Mesendoderm (in vitro differentiated cells): Measurements from ENCODE around the gene NELFA.

Experiments
- DNase-seq: peaks from one replicate; pipeline ENCODE4 v3.0.0; 2013
- H2AK5ac ChIP-seq: 2 replicates; pipeline ENCODE4 v1.6.1; 2013; ENCODE audit warnings: low read length, inconsistent platforms
- H2BK120ac ChIP-seq: 2 replicates; pipeline ENCODE4 v1.6.1; 2013; ENCODE audit warnings: low read depth, mild to moderate bottlenecking, low read length, moderate library complexity, mixed read lengths
- H2BK15ac ChIP-seq: replicated peaks from 2 replicates; pipeline ENCODE4 v1.6.1; 2013; ENCODE audit warnings: low read depth, mild to moderate bottlenecking, moderate library complexity
- H2BK5ac ChIP-seq: 2 replicates; pipeline ENCODE4 v1.6.1; 2013; ENCODE audit warnings: low read length, inconsistent platforms
- H3K18ac ChIP-seq: 2 replicates; pipeline ENCODE4 v1.6.1; 2013; ENCODE audit warnings: mild to moderate bottlenecking, low read length, mixed read lengths
- H3K23ac ChIP-seq: one replicate; pipeline ENCODE4 v1.6.1; 2013; ENCODE audit warnings: low read length
- H3K27ac ChIP-seq: 2 replicates; pipeline ENCODE4 v1.5.1; 2013; ENCODE audit warnings: low read depth, mild to moderate bottlenecking, inconsistent platforms, low read length, moderate library complexity
- H3K27me3 ChIP-seq: 2 replicates; pipeline ENCODE4 v1.6.1; 2013; ENCODE audit warnings: low read length, control low read depth, mild to moderate bottlenecking, inconsistent platforms; ENCODE audit not compliant: insufficient read depth, poor library complexity
- H3K36me3 ChIP-seq: 2 replicates; pipeline ENCODE4 v1.6.1; 2013; ENCODE audit warnings: low read length, inconsistent platforms; ENCODE audit not compliant: control insufficient read depth, insufficient read depth
- H3K4ac ChIP-seq: one replicate; pipeline ENCODE4 v1.6.1; 2013; ENCODE audit warnings: low read depth, mild to moderate bottlenecking, low read length, moderate library complexity
- H3K4me1 ChIP-seq: 2 replicates; pipeline ENCODE4 v1.6.1; 2013; ENCODE audit warnings: low read depth, low read length, inconsistent platforms; ENCODE audit not compliant: control insufficient read depth
- H3K4me2 ChIP-seq: 2 replicates; pipeline ENCODE4 v1.6.1; 2013; ENCODE audit warnings: low read length
- H3K4me3 ChIP-seq: 2 replicates; pipeline ENCODE4 v1.5.1; 2013; ENCODE audit warnings: mild to moderate bottlenecking, low read length
- H3K56ac ChIP-seq: one replicate; pipeline ENCODE4 v1.6.1; 2013; ENCODE audit warnings: low read length
- H3K79me1 ChIP-seq: 2 replicates; pipeline ENCODE4 v1.6.1; 2013; ENCODE audit warnings: low read length, inconsistent platforms
- H3K79me2 ChIP-seq: 2 replicates; pipeline ENCODE4 v1.6.1; 2013; ENCODE audit warnings: mild to moderate bottlenecking, low read length; ENCODE audit not compliant: control insufficient read depth, insufficient read depth
- H3K9ac ChIP-seq: 2 replicates; pipeline ENCODE4 v1.6.1; 2013; ENCODE audit warnings: low read length, inconsistent platforms
- H4K5ac ChIP-seq: one replicate; pipeline ENCODE4 v1.6.1; 2013; ENCODE audit warnings: low read length
- H4K8ac ChIP-seq: one replicate; pipeline ENCODE4 v1.6.1; 2013; ENCODE audit warnings: low read depth, mild to moderate bottlenecking, control low read depth, low read length, moderate library complexity
- WGBS: extraction: QIAGEN DNeasy Blood & Tissue Kit; methylation state at CpG from one replicate; pipeline ENCODE4 v1.1.7; 2013; ENCODE audit warnings: low lambda C conversion rate, missing lambda C conversion rate; ENCODE audit not compliant: insufficient coverage; ENCODE audit errors: extremely low coverage; 5-methylcytosine and 5-hydroxymethylcytosine counted together

Gene NELFA

GRCh38 chr4:1991087-1991486, 17.7 kb downstream of the NELFA start:
- no peak overlapping the region for H2BK5ac ChIP-seq
- peaks cover 1% of the 10 kb centered on the region for H3K36me3 ChIP-seq
- H3K27me3 ChIP-seq: no peaks in the 10 kb centered on the region
- H3K4ac ChIP-seq: no peak overlapping the region
- H2AK5ac ChIP-seq: no peak overlapping the region
- peaks cover 17% of the 10 kb centered on the region for H3K79me2 ChIP-seq
- H2BK120ac ChIP-seq: no peak overlapping the region
- peaks cover 15% of the 10 kb centered on the region for H3K79me1 ChIP-seq
- H3K18ac ChIP-seq: no peak overlapping the region
- WGBS: no CpG with 5 or more reads among the region's 11 CpGs
- no peaks in the 10 kb centered on the region for H3K4me1 ChIP-seq
- H3K27ac ChIP-seq: no peak overlapping the region
- no peak overlapping the region for H3K56ac ChIP-seq
- no peak overlapping the region for H3K23ac ChIP-seq
- no peak overlapping the region for H4K5ac ChIP-seq
- no peak overlapping the region for H3K4me3 ChIP-seq
- no peak overlapping the region for H3K9ac ChIP-seq
- no peak overlapping the region for H3K4me2 ChIP-seq
- no peak overlapping the region for H4K8ac ChIP-seq
- no peak overlapping the region for H2BK15ac ChIP-seq
- DNase-seq: no peak

DNA sequence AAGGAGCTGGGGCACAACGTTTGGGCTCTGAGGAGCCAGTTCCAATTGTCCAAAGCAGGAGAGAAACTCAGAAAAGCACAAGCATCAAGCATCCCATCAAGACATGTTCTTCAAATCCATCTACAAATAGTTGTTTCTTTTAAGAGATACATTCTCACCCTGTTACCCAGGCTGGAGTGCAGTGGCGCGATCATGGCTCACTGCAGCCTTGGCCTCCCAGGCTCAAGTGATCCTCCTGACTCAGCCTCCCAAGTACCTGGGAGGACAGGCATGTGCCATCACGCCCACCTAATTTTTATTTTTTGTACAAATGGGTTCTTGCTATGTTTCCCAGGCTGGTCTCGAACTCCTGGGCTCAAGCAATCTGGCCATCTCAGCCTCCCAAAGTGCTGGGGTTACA, 18.1 kb downstream of the NELFA start:
- no peak overlapping the region for H4K8ac ChIP-seq
- no peak overlapping the region for H3K27ac ChIP-seq
- H2BK15ac ChIP-seq: no peak overlapping the region
- H3K4me3 ChIP-seq: no peak overlapping the region
- no CpG with 5 or more reads among the region's 5 CpGs for WGBS
- DNase-seq: no peak
- H3K79me1 ChIP-seq: peaks cover 15% of the 10 kb centered on the region
- H3K18ac ChIP-seq: no peak overlapping the region
- H3K4me1 ChIP-seq: no peaks in the 10 kb centered on the region
- no peak overlapping the region for H2BK5ac ChIP-seq
- no peaks in the 10 kb centered on the region for H3K27me3 ChIP-seq
- H3K4ac ChIP-seq: no peak overlapping the region
- H3K23ac ChIP-seq: no peak overlapping the region
- H3K36me3 ChIP-seq: peaks cover 1% of the 10 kb centered on the region
- no peak overlapping the region for H4K5ac ChIP-seq
- H3K4me2 ChIP-seq: no peak overlapping the region
- no peak overlapping the region for H3K9ac ChIP-seq
- H2BK120ac ChIP-seq: no peak overlapping the region
- peaks cover 14% of the 10 kb centered on the region for H3K79me2 ChIP-seq
- no peak overlapping the region for H2AK5ac ChIP-seq
- H3K56ac ChIP-seq: no peak overlapping the region

GRCh38 chr4:1990348-1990645, 18.5 kb downstream of the NELFA start:
- no peak overlapping the region for H2BK5ac ChIP-seq
- no peak overlapping the region for H3K23ac ChIP-seq

DNA sequence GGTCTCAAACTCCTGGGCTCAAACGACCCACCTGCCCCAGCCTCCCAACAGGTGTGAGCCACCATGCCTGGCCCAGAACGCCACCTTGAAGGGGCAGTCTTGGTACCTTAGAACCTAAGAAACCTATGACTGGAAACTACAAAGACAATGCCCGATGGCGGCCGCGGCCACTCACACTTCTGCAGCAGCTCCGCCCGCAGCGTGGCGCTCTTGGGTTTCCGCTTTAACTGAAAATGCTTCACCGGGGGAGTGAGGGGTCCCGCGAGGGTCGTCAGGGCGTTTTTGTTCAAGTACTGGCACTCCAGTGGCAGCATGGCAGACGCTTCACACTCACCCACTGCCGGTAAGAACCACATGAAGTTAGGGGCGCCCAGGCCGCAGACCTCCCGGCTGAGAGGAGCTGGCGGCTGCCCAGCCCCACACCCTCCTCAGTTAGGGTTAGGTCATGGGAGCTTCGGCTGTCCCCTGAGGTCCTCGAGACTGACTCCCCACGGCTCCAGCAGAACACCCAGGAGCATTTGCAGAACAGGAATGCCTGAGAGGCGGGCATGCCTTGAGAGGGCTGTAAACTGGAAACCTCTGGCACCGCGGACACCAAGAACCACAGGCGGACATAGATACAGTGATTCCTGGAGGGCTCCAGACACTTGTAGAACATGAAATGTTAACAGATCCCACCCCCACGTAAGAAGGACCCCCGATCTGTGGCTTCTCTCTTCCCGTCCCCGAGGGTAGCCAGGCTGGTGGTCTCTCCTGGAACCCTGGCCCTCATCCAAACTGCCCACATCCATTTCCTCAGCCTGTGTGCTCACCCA, 19.0 kb downstream of the NELFA start:
- Histone ChIP-seq H2BK15ac (no peak overlapping the region), H3K4me1 (no peaks in the 10 kb centered on the region), H3K9ac (no peak overlapping the region), H3K79me1 (peaks cover 11% of the 10 kb centered on the region), H3K79me2 (peaks cover 8% of the 10 kb centered on the region), H3K23ac (no peak overlapping the region), H3K27me3 (no peaks in the 10 kb centered on the region), H4K5ac (no peak overlapping the region), H3K36me3 (peaks cover 1% of the 10 kb centered on the region), H4K8ac (no peak overlapping the region), H3K56ac (no peak overlapping the region), H3K4me2 (no peak overlapping the region), H3K27ac (no peak overlapping the region), H2BK5ac (no peak overlapping the region), H3K18ac (no peak overlapping the region), H2AK5ac (no peak overlapping the region), H2BK120ac (no peak overlapping the region), H3K4me3 (no peak overlapping the region), H3K4ac (no peak overlapping the region)
- DNase-seq: no peak
- WGBS: no CpG with 5 or more reads among the region's 33 CpGs

More at GRCh38 chr4:1990348-1990645, 18.5 kb downstream of the NELFA start:
- no peak for DNase-seq
- no peaks in the 10 kb centered on the region for H3K4me1 ChIP-seq
- no peak overlapping the region for H4K8ac ChIP-seq
- H3K4ac ChIP-seq: no peak overlapping the region
- no peak overlapping the region for H4K5ac ChIP-seq
- no peak overlapping the region for H3K18ac ChIP-seq
- H2BK15ac ChIP-seq: no peak overlapping the region
- H3K36me3 ChIP-seq: peaks cover 1% of the 10 kb centered on the region
- no peak overlapping the region for H3K27ac ChIP-seq
- H3K4me3 ChIP-seq: no peak overlapping the region
- whole genome bisulfite sequencing: no CpG with 5 or more reads among the region's 10 CpGs
- no peak overlapping the region for H3K9ac ChIP-seq
- no peak overlapping the region for H3K56ac ChIP-seq
- H3K4me2 ChIP-seq: no peak overlapping the region
- no peak overlapping the region for H2AK5ac ChIP-seq
- no peak overlapping the region for H2BK120ac ChIP-seq
- peaks cover 13% of the 10 kb centered on the region for H3K79me2 ChIP-seq
- H3K79me1 ChIP-seq: peaks cover 15% of the 10 kb centered on the region
- no peaks in the 10 kb centered on the region for H3K27me3 ChIP-seq

DNA sequence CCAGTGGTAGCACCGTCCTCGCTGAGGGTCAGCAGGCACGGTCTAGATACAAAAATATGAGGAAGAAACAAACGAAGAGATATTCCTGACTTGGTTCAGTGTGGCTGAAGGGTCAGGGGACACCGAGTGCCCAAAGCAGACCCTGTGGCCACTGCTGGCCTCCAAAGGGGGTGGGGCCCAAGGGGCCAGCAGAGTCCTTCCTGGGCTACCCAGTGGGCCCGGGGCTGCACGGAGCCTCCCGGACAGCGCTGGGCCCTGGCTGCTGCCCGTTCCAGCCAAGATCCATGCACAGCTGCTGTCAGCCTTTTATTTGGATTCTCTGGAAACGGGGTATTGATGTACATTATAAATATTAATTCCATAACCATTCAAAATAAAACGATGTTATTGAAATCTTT, 20.4 kb downstream of the NELFA start:
- H3K4ac ChIP-seq: no peak overlapping the region

More for the DNA sequence above, 20.4 kb downstream of the NELFA start:
- DNase-seq: no peak
- H4K5ac ChIP-seq: no peak overlapping the region
- no peak overlapping the region for H2BK5ac ChIP-seq
- no peak overlapping the region for H3K9ac ChIP-seq
- no peak overlapping the region for H3K56ac ChIP-seq
- no peak overlapping the region for H2BK15ac ChIP-seq
- no peak overlapping the region for H3K4me2 ChIP-seq
- H3K79me1 ChIP-seq: peaks cover 11% of the 10 kb centered on the region
- H3K27ac ChIP-seq: no peak overlapping the region
- peaks cover 6% of the 10 kb centered on the region for H3K36me3 ChIP-seq
- no peak overlapping the region for H4K8ac ChIP-seq
- no peak overlapping the region for H2AK5ac ChIP-seq
- no peak overlapping the region for H3K23ac ChIP-seq
- H2BK120ac ChIP-seq: no peak overlapping the region
- H3K18ac ChIP-seq: no peak overlapping the region
- H3K4me1 ChIP-seq: no peaks in the 10 kb centered on the region
- no peaks in the 10 kb centered on the region for H3K27me3 ChIP-seq
- peaks cover 8% of the 10 kb centered on the region for H3K79me2 ChIP-seq
- no peak overlapping the region for H3K4me3 ChIP-seq
- WGBS: no CpG with 5 or more reads among the region's 12 CpGs
